ENCODE measurements around the gene INCA1. TPM values are rescaled to one million over a fixed set of nuclear protein-coding genes. Genes with fewer than 3 reads are reported as not detected.

Gene INCA1
- polyA plus RNA-seq, 1 donor from 2014 or later = 0.38 TPM

DNA sequence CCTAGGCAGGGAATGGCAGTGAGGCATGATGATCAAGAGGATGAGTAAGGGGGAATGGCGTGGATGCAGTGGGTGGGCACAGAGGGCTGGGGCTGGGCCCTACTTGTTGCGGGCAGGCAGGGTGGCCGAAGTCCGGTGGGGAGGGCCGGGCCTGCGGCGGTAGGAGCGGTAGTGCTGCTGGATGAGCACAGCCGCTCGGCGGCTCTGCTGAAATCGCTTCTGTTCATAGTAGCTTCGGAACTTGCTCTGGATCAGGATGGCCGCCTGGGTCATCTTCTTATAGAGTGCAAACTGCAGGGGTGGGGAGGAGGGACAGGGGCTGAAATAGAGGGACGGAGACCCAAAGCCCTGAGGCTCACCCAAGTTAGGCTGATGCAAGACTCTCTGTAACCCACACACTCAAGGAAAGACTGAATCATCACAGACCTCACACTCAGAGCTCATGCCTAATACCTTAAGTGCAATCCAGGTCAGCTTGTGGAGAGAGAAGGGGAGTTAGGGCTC lies 28.2 kb downstream of the INCA1 start:
- Histone ChIP-seq H3K9ac (ENCODE audit: low read length) (peak overlapping the region; percentile 89), H4K20me1 (ENCODE audit: insufficient read depth) (no peaks in the 10 kb centered on the region), H2AFZ (ENCODE audit: low read depth, low read length) (no peak overlapping the region), H3K36me3 (ENCODE audit: insufficient read depth, low read length) (no peaks in the 10 kb centered on the region), H3K9me3 (ENCODE audit: low read length) (no peaks in the 10 kb centered on the region), H3K27ac (ENCODE audit: low read length) (peak overlapping the region; percentile 97), H3K79me2 (replicated peaks; ENCODE audit: insufficient read depth, low read length) (no peaks in the 10 kb centered on the region), H3F3A (ENCODE audit: insufficient read depth, low read length, poor library complexity, severe bottlenecking) (peaks cover 9% of the 10 kb centered on the region), H3K9me2 (ENCODE audit: insufficient read depth, low read length) (no peaks in the 10 kb centered on the region), H3K27me3 (ENCODE audit: insufficient read depth, low read depth, low read length) (no peaks in the 10 kb centered on the region), H3K4me2 (ENCODE audit: low read length) (peak overlapping the region; percentile 86), H3K4me3 (ENCODE audit: low read length) (peak overlapping the region; percentile 71)
- TF ChIP-seq EZH2 (IDR thresholded peaks at IDR 0.05; ENCODE audit: borderline replicate concordance, insufficient read depth, low read length, poor library complexity, severe bottlenecking) (no peak), MXI1 (conservative IDR thresholded peaks at IDR 0.05; ENCODE audit: poor library complexity, severe bottlenecking) (no peak), RAD21 (conservative IDR thresholded peaks at IDR 0.05) (no peak), POLR2AphosphoS5 (IDR thresholded peaks at IDR 0.05) (no peak), EP300 (conservative IDR thresholded peaks at IDR 0.05; ENCODE audit: poor library complexity, severe bottlenecking) (no peak), TAF1 (IDR thresholded peaks at IDR 0.05; ENCODE audit: low read depth) (no peak), SMC3 (conservative IDR thresholded peaks at IDR 0.05; ENCODE audit: poor library complexity) (no peak)
- TF ChIP-seq, protein P1, sequence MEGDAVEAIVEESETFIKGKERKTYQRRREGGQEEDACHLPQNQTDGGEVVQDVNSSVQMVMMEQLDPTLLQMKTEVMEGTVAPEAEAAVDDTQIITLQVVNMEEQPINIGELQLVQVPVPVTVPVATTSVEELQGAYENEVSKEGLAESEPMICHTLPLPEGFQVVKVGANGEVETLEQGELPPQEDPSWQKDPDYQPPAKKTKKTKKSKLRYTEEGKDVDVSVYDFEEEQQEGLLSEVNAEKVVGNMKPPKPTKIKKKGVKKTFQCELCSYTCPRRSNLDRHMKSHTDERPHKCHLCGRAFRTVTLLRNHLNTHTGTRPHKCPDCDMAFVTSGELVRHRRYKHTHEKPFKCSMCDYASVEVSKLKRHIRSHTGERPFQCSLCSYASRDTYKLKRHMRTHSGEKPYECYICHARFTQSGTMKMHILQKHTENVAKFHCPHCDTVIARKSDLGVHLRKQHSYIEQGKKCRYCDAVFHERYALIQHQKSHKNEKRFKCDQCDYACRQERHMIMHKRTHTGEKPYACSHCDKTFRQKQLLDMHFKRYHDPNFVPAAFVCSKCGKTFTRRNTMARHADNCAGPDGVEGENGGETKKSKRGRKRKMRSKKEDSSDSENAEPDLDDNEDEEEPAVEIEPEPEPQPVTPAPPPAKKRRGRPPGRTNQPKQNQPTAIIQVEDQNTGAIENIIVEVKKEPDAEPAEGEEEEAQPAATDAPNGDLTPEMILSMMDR (IDR thresholded peaks at IDR 0.05; ENCODE audit: poor library complexity, severe bottlenecking) = no peak
- TF ChIP-seq, protein P2, sequence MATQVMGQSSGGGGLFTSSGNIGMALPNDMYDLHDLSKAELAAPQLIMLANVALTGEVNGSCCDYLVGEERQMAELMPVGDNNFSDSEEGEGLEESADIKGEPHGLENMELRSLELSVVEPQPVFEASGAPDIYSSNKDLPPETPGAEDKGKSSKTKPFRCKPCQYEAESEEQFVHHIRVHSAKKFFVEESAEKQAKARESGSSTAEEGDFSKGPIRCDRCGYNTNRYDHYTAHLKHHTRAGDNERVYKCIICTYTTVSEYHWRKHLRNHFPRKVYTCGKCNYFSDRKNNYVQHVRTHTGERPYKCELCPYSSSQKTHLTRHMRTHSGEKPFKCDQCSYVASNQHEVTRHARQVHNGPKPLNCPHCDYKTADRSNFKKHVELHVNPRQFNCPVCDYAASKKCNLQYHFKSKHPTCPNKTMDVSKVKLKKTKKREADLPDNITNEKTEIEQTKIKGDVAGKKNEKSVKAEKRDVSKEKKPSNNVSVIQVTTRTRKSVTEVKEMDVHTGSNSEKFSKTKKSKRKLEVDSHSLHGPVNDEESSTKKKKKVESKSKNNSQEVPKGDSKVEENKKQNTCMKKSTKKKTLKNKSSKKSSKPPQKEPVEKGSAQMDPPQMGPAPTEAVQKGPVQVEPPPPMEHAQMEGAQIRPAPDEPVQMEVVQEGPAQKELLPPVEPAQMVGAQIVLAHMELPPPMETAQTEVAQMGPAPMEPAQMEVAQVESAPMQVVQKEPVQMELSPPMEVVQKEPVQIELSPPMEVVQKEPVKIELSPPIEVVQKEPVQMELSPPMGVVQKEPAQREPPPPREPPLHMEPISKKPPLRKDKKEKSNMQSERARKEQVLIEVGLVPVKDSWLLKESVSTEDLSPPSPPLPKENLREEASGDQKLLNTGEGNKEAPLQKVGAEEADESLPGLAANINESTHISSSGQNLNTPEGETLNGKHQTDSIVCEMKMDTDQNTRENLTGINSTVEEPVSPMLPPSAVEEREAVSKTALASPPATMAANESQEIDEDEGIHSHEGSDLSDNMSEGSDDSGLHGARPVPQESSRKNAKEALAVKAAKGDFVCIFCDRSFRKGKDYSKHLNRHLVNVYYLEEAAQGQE (IDR thresholded peaks at IDR 0.05; ENCODE audit: borderline replicate concordance) = no peak

DNA sequence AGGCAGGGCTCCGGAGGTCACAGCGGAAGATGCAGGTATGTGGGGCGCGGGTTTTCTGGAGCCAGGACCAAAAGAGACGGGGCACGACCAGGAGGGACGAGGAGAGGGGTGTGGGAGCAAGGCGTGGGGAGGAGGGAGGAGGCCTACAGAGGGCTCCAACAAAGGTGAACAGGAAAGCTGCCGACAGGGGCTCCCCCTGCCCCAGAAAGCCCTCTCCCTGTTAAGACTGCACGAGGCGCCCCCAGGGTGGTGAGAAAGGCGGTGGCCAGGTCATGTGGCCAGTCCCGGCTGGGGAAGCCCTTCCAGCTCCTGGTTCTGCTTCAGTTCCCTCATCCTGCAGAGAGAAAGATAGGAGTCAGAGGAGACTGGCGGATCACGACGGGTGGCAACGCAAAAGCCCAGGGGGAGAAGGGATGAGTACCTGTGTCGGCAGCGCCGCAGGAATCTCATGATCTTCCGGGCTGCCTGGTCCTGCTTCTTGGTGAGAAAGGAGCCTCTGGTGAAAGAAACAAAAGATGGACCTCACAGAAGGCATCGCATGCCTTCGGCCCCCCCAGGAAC lies 28.8 kb downstream of the INCA1 start:
- TF ChIP-seq SMC3 (conservative IDR thresholded peaks at IDR 0.05; ENCODE audit: poor library complexity) (no peak), MXI1 (conservative IDR thresholded peaks at IDR 0.05; ENCODE audit: poor library complexity, severe bottlenecking) (no peak), EP300 (conservative IDR thresholded peaks at IDR 0.05; ENCODE audit: poor library complexity, severe bottlenecking) (no peak), TAF1 (IDR thresholded peaks at IDR 0.05; ENCODE audit: low read depth) (no peak), EZH2 (IDR thresholded peaks at IDR 0.05; ENCODE audit: borderline replicate concordance, insufficient read depth, low read length, poor library complexity, severe bottlenecking) (no peak), POLR2AphosphoS5 (IDR thresholded peaks at IDR 0.05) (no peak), RAD21 (conservative IDR thresholded peaks at IDR 0.05) (no peak)
- TF ChIP-seq, protein P2 (IDR thresholded peaks at IDR 0.05; ENCODE audit: borderline replicate concordance) = no peak
- TF ChIP-seq, protein P1 (IDR thresholded peaks at IDR 0.05; ENCODE audit: poor library complexity, severe bottlenecking) = no peak
- Histone ChIP-seq H3F3A (ENCODE audit: insufficient read depth, low read length, poor library complexity, severe bottlenecking) (peaks cover 9% of the 10 kb centered on the region), H3K27ac (ENCODE audit: low read length) (peak overlapping the region; percentile 97), H3K4me3 (ENCODE audit: low read length) (peak overlapping the region; percentile 71), H3K36me3 (ENCODE audit: insufficient read depth, low read length) (no peaks in the 10 kb centered on the region), H4K20me1 (ENCODE audit: insufficient read depth) (no peaks in the 10 kb centered on the region), H3K9me2 (ENCODE audit: insufficient read depth, low read length) (no peaks in the 10 kb centered on the region), H3K27me3 (ENCODE audit: insufficient read depth, low read depth, low read length) (no peaks in the 10 kb centered on the region), H3K9me3 (ENCODE audit: low read length) (no peaks in the 10 kb centered on the region), H2AFZ (ENCODE audit: low read depth, low read length) (peak overlapping the region; percentile 65), H3K79me2 (replicated peaks; ENCODE audit: insufficient read depth, low read length) (no peaks in the 10 kb centered on the region), H3K9ac (ENCODE audit: low read length) (peak overlapping the region; percentile 89), H3K4me2 (ENCODE audit: low read length) (peak overlapping the region; percentile 86)

Data from neural cell (in vitro differentiated cells).